IMR-90 (cell line): ENCODE data around the gene LAMA5. TPM values are rescaled to one million over a fixed set of nuclear protein-coding genes. Genes with fewer than 3 reads are reported as not detected.

Experiments
- ATAC-seq: fragments of 200-7000 bp; cut with Tn5 transposase; 2 replicates; pipeline ENCODE4 v1.9.1; 2020; ENCODE audit warnings: low read depth, mild to moderate bottlenecking, moderate library complexity
- BruUV-seq: library from RNA; stranded (reverse); fragments of 400-500 nt; replicated peaks from 2 replicates; lab custom pipeline; 2021; lab: Mats Ljungman, UMichigan
- CTCF ChIA-PET: fragments of 300-600 bp; formaldehyde crosslinking; extraction: SDS; loops from one replicate; lab custom pipeline; 2021; ENCODE audit warnings: antibody characterized with exemption; lab: Yijun Ruan, JAX
- POLR2A ChIA-PET: fragments of 300-600 bp; sonication (Branson Sonifier 250); formaldehyde crosslinking; loops from one replicate; lab custom pipeline; 2022; ENCODE audit warnings: antibody characterized with exemption; ENCODE audit not compliant: unreplicated experiment; lab: Charles Lee
- DNase-seq: peaks from one replicate; pipeline ENCODE4 v3.0.0; 2013
- H2AFZ ChIP-seq: replicated peaks from 2 replicates; pipeline ENCODE3; 2013; ENCODE audit warnings: low read length, mild to moderate bottlenecking; ENCODE audit not compliant: poor library complexity
- H2AK5ac ChIP-seq: 2 replicates; pipeline ENCODE4 v1.6.1; 2013; ENCODE audit warnings: low read depth, low read length, inconsistent platforms
- H2AK9ac ChIP-seq: replicated peaks from 2 replicates; pipeline ENCODE3; 2013; ENCODE audit warnings: mild to moderate bottlenecking, low read depth, low read length, moderate library complexity; ENCODE audit not compliant: poor library complexity
- H2BK120ac ChIP-seq: 2 replicates; pipeline ENCODE4 v1.6.1; 2013; ENCODE audit warnings: low read depth, low read length, inconsistent platforms
- H2BK15ac ChIP-seq: 3 replicates; pipeline ENCODE4 v1.6.1; 2013; ENCODE audit warnings: low read depth, low read length, inconsistent platforms
- H2BK20ac ChIP-seq: 2 replicates; pipeline ENCODE4 v1.6.1; 2013; ENCODE audit warnings: low read depth, mild to moderate bottlenecking, inconsistent platforms, low read length, moderate library complexity
- H2BK5ac ChIP-seq: 2 replicates; pipeline ENCODE4 v1.6.1; 2013; ENCODE audit warnings: mild to moderate bottlenecking, low read depth, low read length, inconsistent platforms; ENCODE audit not compliant: poor library complexity, severe bottlenecking
- H3K14ac ChIP-seq: replicated peaks from 2 replicates; pipeline ENCODE4 v1.6.1; 2013; ENCODE audit warnings: low read depth, low read length, inconsistent platforms
- H3K18ac ChIP-seq: 2 replicates; pipeline ENCODE4 v1.6.1; 2013; ENCODE audit warnings: low read depth, low read length, control low read depth
- H3K23ac ChIP-seq: 2 replicates; pipeline ENCODE4 v1.6.1; 2013; ENCODE audit warnings: low read depth, low read length, inconsistent platforms
- H3K27ac ChIP-seq: 2 replicates; pipeline ENCODE4 v1.5.1; 2013; ENCODE audit warnings: mild to moderate bottlenecking, control low read depth, low read length; ENCODE audit not compliant: insufficient read depth
- H3K27me3 ChIP-seq: 2 replicates; pipeline ENCODE4 v1.6.1; 2013; ENCODE audit warnings: low read length; ENCODE audit not compliant: control insufficient read depth, insufficient read depth
- H3K36me3 ChIP-seq: 2 replicates; pipeline ENCODE4 v1.6.1; 2013; ENCODE audit warnings: low read length, mixed read lengths; ENCODE audit not compliant: control insufficient read depth, insufficient read depth
- H3K4ac ChIP-seq: 2 replicates; pipeline ENCODE4 v1.6.1; 2013; ENCODE audit warnings: low read depth, low read length, inconsistent platforms
- H3K4me1 ChIP-seq: 2 replicates; pipeline ENCODE4 v1.6.1; 2013; ENCODE audit warnings: low read length, mixed read lengths; ENCODE audit not compliant: control insufficient read depth, insufficient read depth
- H3K4me2 ChIP-seq: 2 replicates; pipeline ENCODE4 v1.6.1; 2013; ENCODE audit warnings: low read depth, mild to moderate bottlenecking, control low read depth, low read length, moderate library complexity
- H3K4me3 ChIP-seq: 2 replicates; pipeline ENCODE4 v1.5.1; 2013; ENCODE audit warnings: low read depth, mild to moderate bottlenecking, control low read depth, low read length, moderate library complexity; ENCODE audit not compliant: insufficient read depth
- H3K56ac ChIP-seq: 2 replicates; pipeline ENCODE4 v1.6.1; 2013; ENCODE audit warnings: low read length, inconsistent platforms; ENCODE audit not compliant: insufficient read depth; ENCODE audit errors: extremely low read depth
- H3K79me1 ChIP-seq, 2 experiments: 2 replicates each; pipeline ENCODE4 v1.6.1; 2013; ENCODE audit warnings: low read length in 2 of 2, inconsistent platforms in 1 of 2, low read depth in 1 of 2
- H3K9ac ChIP-seq: 2 replicates; pipeline ENCODE4 v1.6.1; 2013; ENCODE audit warnings: low read depth, low read length, control low read depth
- H3K9me1 ChIP-seq: 2 replicates; pipeline ENCODE4 v1.6.1; 2013; ENCODE audit warnings: low read length, inconsistent platforms; ENCODE audit not compliant: insufficient read depth
- H3K9me3 ChIP-seq: 2 replicates; pipeline ENCODE4 v1.6.1; 2013; ENCODE audit warnings: low read length; ENCODE audit not compliant: control insufficient read depth, insufficient read depth
- H4K20me1 ChIP-seq: 2 replicates; pipeline ENCODE4 v1.6.1; 2013; ENCODE audit warnings: low read length, inconsistent platforms; ENCODE audit not compliant: insufficient read depth
- H4K5ac ChIP-seq: 2 replicates; pipeline ENCODE4 v1.6.1; 2013; ENCODE audit warnings: mild to moderate bottlenecking, low read depth, low read length, control low read depth
- H4K8ac ChIP-seq, 2 experiments: 2 replicates each; pipeline ENCODE4 v1.6.1; 2013; ENCODE audit warnings: low read depth in 2 of 2, low read length in 2 of 2, control low read depth in 1 of 2, inconsistent platforms in 1 of 2
- H4K91ac ChIP-seq: 2 replicates; pipeline ENCODE4 v1.6.1; 2013; ENCODE audit warnings: low read depth, low read length, inconsistent platforms; ENCODE audit not compliant: insufficient read depth
- CHD1 ChIP-seq: IDR thresholded peaks from 2 replicates; pipeline ENCODE4 v1.6.1; 2012; ENCODE audit warnings: low read depth, low read length, improper control_type of control experiment
- FOS ChIP-seq: fragments of 150-350 bp; IDR thresholded peaks from 2 replicates; pipeline ENCODE4 v1.6.1; 2016; ENCODE audit warnings: low read depth, low read length
- WGBS, 2 experiments: methylation state at CpG; one replicate each; pipeline versions ENCODE4 v1.1.5 to v1.1.7; 2013; ENCODE audit warnings: missing lambda C conversion rate in 2 of 2; ENCODE audit not compliant: insufficient read length in 1 of 2; ENCODE audit errors: extremely low coverage in 2 of 2; 5-methylcytosine and 5-hydroxymethylcytosine counted together
- dilution Hi-C: fragments of 300-500 bp; cut with HindIII; formaldehyde crosslinking; loops from one replicate; pipeline ENCODE4 v1.14.3; 2018; ENCODE audit warnings: low sequenced_read_pairs; ENCODE audit not compliant: unreplicated experiment
- in situ Hi-C: fragments of 300-500 bp; cut with MboI; formaldehyde crosslinking; loops from 3 replicates; pipeline ENCODE4 v1.14.3; 2019; ENCODE audit warnings: low sequenced_read_pairs, inconsistent platforms, mixed read lengths
- intact Hi-C: fragments of 100-400 bp; cut with micrococcal nuclease; formaldehyde crosslinking; loops from 2 replicates; pipeline ENCODE4 v1.10.0; 2022
- polyA plus RNA-seq, 3 experiments: library from polyadenylated mRNA; depleted of rRNA; stranded (reverse); fragments of >200 nt; gene quantifications; 2 replicates each; pipeline ENCODE4 v1.2.3, GENCODE V29; 2012; ENCODE audit warnings: low replicate concordance in 1 of 3
- total RNA-seq: library from RNA; depleted of rRNA; stranded (reverse); fragments of >200 nt; gene quantifications from 2 replicates; pipeline ENCODE4 v1.2.3, GENCODE V29; 2012

The LAMA5 gene
- total and polyA plus RNA-seq, 2 of the 4 experiments (the other 2 are of a cell fraction) = 0.90 to 7.3 TPM

DNA sequence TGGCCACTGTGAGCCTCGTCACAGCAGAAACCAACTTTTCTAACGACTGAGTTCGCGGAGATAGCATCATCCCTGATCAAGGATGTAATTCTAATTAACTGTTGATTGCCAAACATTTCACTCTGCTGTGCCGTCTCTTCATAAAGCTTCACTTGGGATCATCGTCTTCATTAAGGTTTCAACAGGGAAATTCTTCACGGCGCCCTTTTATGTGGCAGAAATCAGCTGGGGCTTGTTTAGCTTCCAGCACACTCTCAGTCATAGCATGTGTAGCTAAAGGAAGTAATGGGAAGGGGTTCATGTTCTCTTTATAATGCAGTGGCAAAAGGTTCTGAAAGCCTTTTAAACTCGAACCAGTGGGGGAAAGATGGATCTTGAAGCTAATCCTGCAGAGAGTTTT, 73.2 kb downstream of the LAMA5 start:
- CTCF ChIA-PET = no interaction called here
- DNase-seq (no peak), ATAC-seq (no peak)
- no peak overlapping the region for H3K9ac ChIP-seq
- TF ChIP-seq CHD1 = no peak
- no peak for TF ChIP-seq FOS
- POLR2A ChIA-PET = no interaction called here
- no TSS peak for BruUV-seq
- no peak overlapping the region for H2BK120ac ChIP-seq
- H3K14ac ChIP-seq = no peak overlapping the region
- 80% methylated on average over 5 of the region's 9 CpGs; no CpG with 5 or more reads in 1 of the 2 experiments for WGBS, 2 experiments
- H2BK15ac ChIP-seq = no peak overlapping the region
- no peak overlapping the region for H3K27ac ChIP-seq
- no peaks in the 10 kb centered on the region for H3K4me1 ChIP-seq
- H3K4me2 ChIP-seq = no peak overlapping the region
- H4K91ac ChIP-seq = no peak overlapping the region
- H3K4me3 ChIP-seq = no peak overlapping the region
- no peak overlapping the region for H3K56ac ChIP-seq
- no peaks in the 10 kb centered on the region; the same call in 1 of the 2 replicates for H3K9me1 ChIP-seq
- H3K18ac ChIP-seq = no peak overlapping the region
- H2AFZ ChIP-seq = no peak overlapping the region
- H2AK5ac ChIP-seq = no peak overlapping the region
- no peaks in the 10 kb centered on the region for H3K27me3 ChIP-seq
- no peak overlapping the region for H4K5ac ChIP-seq
- no peaks in the 10 kb centered on the region; a peak in 1 of 4 replicates for H3K79me1 ChIP-seq
- dilution Hi-C loops = loop anchor here (25.0 kb wide), 1 partner anchor 93 kb away; the partner anchor contains the start of gene RPS21
- in situ Hi-C loops = loop anchor here (25.0 kb wide), 1 partner anchor 318 kb away; no protein-coding TSS in a partner anchor
- intact Hi-C loops = no loop called here
- no peak overlapping the region for H2AK9ac ChIP-seq
- H3K23ac ChIP-seq = no peak overlapping the region
- no peaks in the 10 kb centered on the region; the same call in none of the 2 replicates for H4K20me1 ChIP-seq
- H2BK5ac ChIP-seq = no peak overlapping the region
- H3K9me3 ChIP-seq = no peaks in the 10 kb centered on the region
- H3K4ac ChIP-seq = no peak overlapping the region
- H2BK20ac ChIP-seq = no peak overlapping the region
- H3K36me3 ChIP-seq = peaks cover 46% of the 10 kb centered on the region
- H4K8ac ChIP-seq = no peak overlapping the region
